GM19395 (cell line): ENCODE results near the gene KIAA1328.
"Not testable (repeated sequence)": the region's sequence is repeated elsewhere in the genome, so short reads cannot be mapped to it uniquely, and the experiment has no call there.

Source experiments
- ATAC-seq: cut with Tn5 transposase; IDR thresholded peaks from one replicate; pipeline ENCODE4 v1.9.1; 2021; ENCODE audit warnings: mild to moderate bottlenecking, moderate library complexity; ENCODE audit not compliant: unreplicated experiment

Gene KIAA1328

DNA sequence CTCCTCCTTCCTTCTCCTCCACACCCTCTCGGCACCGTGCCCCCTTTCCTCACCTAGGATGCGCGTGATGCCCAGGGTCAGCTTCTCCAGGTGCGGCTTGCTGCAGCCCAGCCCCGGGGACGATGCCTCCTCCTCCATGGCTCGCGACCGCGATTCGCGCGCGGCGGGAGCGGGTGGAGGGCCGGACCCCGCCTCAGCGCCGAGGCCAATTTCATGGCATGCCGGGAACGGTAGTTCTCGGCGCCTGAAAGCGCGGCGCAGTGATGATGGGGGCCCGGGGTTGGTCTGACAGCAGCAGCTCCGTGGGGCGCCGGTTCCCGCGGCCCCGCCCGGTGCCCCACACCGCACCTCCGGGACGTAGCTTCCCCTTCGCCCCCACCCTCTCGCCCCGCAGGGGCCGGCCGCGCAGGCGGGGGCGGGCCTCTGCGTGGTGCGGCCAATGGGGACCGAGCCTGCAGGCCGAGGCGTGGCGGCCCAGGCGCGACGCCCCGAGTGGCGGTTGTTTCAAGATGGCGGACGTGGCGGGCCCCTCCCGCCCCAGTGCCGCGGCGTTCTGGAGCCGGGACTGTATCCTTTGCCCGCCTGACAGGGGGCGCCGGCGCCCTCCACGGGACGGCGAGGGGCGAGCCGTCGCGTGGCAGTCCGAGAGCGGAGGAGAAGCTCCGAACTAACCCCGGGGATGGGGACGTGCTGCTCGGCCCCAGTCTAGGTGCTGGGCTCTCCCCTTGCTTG, at the start of gene KIAA1328, which contains the start of gene TPGS2:
KIAA1328 (plus strand) TSS at position 498 of the 732 bp plus-strand sequence; CDS start at position 510, 12 bp downstream.
TPGS2 (minus strand) TSS at position 373 of the 732 bp plus-strand sequence; CDS start at position 138, 235 bp downstream.
- peak; percentile 92 for ATAC-seq

DNA sequence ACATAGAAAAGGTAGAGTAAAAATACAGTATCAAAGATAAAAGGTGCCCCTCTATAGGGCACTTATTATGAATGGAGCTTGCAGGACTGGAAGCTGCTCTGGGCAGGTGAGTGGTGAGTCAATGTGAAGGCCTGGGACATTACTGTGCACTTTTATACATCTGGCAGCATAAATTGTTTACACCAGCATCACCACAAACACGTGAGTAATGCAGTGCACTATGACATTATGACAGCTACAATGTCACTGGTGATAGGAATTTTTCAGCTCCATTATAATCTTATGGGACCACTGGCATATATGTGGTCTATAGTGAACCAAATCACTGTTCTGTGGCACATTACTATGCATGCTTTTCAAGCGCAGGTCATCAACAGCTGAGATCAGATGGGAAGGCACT, 48.2 kb upstream of the KIAA1328 start:
- ATAC-seq = no peak

DNA sequence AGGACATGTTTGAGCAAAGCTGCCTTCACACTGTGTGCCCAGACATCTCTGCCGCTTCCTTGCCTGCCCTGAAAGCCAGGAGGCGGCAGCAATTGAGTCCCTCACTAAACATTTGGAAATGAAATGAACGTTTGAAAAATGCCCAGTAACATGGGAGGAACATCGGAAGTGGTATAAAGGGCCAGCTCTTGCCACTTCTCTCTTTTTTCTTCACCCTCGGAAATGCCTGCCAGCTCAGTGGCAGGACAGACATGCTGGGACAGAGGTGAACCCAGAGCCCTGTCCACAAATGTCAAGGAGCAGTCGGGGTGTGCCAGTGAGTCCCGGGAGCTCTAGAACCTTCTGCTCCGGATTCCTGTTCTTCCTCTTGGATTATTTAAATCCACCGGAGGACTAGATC, 46.2 kb upstream of the KIAA1328 start:
- no peak for ATAC-seq

DNA sequence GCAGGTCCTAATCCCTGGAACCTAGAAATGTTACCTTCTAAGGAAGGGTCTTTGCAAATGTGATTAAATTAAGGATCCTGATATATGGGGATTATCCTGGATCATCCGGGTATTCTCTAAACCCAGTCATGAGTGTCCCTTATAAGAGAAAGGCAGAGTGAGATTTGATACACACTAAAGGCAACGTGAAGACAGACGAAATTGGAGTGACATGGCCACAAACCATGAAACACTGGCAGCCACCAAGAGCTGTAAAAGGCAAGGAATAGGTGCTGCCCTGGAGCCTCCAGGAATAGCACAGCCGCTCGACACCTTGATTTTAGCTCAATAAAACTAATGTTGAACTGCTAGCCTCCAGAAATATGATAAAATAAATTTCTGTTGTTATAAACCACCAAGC, 45.1 kb upstream of the KIAA1328 start:
- no peak for ATAC-seq

DNA sequence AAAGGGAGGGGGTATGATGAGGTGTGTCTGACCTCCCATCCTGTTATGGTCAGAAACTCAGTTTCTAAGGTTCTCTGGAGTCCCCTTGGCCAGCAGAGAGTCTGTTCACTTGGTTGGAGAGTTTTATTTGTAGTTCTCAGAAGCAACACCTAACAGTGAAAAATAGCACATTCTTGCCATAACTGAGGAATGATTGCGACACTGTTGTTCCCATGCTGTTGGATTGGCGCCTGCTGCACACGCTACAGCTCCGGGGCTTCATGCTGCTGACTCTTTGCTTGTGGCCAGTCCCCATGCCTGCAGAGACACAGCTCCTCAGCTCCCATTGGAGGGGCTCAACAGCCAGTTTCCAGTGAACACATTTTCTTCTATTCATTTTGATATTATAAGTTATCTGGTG, 42.2 kb upstream of the KIAA1328 start:
- no peak for ATAC-seq

DNA sequence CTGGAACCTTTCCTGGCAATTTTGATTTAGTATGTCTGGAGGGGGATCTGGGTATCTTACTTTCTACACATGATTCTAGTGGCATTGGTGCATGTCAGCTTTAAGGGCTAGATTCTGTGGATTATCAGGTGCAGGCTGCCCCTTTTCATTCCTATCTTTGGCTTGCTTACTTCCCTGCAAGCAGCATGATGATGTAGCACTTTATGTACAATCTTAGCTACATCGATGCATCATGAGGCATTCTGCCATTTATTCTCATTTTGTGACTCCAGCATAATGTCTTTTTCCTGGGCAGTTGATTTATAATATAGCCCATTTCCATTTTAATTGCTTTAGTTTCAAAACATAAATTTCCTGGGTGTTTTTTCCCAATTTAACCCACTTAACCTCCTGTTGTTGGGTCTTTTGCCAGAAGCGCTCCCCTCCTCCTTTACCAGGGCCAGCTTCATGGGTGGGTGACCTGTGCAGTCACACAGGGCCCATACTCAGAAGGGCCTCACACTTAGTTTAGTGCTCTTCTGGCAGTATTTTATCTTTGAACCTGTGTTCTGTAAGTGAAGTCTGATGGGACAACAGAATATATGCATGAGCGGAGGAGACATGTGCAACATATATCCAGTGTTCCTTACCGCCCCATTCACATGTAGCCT, 36.2 kb upstream of the KIAA1328 start:
- ATAC-seq = no peak

DNA sequence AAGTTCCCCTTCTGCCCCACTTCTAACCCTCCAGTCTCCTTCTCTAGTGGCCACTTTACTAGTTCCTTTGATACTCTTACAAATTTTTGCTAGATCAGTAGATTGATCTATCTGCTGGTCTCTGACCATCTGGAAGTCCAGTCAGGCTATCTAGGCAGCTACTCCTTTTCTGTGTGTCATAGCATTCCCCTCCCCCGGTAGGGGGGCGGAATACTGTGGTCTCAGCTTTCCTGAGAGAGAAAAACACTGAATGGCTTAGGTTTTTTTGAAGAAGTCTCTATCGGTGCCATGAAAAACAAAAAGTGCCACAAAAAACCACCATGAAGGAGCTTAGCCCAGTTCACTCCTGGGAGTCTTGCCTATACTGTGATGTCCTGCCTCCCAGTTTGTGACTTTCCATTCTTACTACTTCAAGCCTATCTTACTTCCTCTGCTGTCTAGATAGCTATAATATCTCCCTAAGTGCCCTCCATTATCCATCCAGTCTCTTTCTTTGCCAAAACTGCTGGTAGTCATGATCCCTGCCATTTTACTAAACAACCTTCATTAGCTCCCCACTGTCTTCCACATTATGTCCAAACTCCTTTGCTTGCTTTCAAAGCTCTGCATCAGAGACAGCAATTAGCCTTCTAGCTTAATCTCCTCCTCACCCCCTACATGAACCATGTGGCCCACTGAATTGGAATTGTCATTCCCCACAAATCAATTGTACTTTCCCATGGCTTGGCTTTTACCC, 30.0 kb upstream of the KIAA1328 start:
- no peak for ATAC-seq

DNA sequence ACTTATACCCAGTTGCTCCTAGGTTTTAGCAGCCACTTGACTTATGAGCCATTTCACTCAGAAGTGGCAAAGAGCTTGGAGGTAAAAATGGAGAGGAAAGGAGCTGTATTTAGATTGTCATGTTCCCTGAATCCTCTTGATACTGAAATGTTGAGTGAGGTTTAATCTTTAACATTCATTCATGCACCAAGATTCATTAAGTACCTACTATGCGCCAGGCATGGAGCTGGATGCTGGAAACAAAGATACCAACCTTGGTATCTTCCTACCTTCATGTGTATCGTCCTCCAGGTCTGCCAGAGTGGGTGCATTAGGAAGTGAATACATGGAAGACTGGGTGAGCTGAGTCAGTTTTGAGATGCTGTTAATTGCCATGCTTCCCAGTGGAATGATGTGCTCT, 23.8 kb upstream of the KIAA1328 start:
- ATAC-seq = no peak

DNA sequence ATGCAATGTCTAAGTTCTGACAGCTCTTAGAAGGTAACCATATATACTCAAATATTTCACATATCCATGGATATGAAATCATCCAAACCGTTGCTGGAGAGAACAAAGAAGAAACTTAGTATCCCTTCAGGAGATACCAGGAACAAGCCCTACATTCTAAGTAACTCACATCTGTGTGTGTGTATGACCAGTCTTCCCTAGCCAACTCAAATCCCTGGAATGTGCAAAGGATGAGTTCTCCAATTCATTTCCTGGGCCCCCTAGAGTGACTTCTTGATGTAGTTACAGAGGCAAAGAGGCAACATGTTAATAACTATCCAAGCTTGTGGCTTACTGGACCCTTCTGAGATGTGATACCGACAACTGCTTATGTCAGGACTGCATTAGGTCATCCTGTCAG, 20.2 kb upstream of the KIAA1328 start:
- no peak for ATAC-seq

DNA sequence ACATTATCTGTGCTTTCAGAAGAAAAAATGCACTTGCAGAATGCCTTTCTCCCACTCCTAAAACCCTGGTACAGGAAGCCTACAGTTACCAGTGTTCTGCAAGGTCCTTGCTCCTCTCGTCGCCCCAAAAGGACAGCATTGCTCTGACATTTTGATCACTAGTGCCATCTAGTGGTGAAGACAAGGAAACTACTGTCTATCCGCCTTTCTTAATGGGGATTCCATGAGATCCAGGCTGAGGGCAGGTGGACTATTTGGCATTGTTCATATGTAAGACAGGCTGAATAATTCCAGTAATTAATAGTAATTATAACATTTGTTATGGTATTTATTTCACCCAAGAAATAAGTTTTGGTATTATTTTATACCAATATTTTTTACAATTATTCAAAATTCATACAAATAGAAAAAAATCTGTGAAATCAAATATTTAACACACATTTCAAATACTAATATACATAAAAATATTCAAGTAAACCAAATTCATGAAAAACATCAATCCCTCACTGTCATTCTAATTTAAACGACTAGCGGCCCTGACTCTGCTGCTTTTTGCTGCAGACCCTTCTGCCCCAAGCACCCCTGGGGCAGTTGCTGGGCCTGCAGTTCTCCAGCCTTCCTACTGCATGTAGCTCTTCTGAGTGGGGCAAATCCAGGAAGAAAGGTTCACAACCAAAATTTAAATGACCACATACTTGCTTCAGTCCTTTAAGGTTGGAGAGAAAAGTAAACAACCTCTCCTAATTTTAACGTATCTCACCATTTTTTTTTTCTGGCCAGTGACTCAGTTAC, 19.1 kb upstream of the KIAA1328 start:
- ATAC-seq = peak; percentile 97

DNA sequence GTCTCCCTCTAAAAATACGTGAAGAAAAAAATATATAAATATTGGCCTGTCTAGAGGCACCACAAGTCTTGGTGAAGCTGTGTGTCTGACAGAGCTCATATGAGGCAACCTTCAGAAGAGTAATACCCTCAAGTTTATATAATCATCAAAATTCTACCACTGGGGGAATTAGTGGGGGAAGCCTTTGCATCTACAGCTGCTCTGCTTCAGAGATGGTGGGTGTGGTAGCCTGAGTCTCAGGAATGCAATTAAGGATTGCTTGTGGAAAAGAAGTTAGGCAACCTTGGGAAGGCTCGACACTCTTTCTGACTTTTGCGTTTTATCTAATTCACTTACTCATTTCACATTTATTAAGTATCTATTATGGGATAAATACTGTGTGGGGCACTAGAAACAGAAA, 17.5 kb upstream of the KIAA1328 start:
- ATAC-seq = no peak

DNA sequence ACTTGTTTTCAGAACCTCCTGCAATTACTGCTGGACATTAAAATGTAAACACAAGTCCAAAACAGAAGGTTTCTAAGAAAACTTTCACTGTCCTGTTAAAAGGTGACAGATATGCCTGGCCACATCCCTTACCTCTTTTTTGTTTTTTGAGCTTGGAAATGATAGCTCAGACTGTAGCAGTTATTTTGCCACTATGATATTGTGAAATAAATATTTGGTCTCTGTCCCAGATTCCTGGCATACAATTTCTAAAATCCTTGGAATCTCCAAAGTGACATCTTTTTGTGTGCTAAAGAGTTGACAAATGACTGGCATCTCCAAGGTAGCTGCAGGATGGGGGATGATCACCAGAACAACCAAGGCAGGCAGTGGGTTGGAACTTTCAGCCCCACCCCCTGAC, 17.0 kb upstream of the KIAA1328 start:
- ATAC-seq = no peak

DNA sequence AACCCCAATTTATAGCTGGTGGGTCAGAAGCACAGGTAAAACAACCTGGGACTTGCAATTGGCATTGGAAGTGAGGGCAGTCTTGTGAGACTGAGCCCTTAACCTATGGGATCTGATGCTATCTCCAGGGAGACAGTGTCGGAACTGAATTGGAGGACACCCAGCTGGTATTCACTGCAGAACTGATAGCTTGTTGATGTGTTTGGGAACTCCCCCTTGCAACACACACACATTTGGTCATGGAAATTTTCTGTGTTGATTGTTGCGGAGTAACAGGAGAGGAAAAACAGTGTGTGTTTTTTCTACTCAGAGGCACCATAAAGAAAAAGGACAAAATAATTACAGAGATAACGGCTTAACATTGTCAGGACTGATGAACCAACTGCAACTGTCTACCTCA, 16.2 kb upstream of the KIAA1328 start:
- no peak for ATAC-seq

DNA sequence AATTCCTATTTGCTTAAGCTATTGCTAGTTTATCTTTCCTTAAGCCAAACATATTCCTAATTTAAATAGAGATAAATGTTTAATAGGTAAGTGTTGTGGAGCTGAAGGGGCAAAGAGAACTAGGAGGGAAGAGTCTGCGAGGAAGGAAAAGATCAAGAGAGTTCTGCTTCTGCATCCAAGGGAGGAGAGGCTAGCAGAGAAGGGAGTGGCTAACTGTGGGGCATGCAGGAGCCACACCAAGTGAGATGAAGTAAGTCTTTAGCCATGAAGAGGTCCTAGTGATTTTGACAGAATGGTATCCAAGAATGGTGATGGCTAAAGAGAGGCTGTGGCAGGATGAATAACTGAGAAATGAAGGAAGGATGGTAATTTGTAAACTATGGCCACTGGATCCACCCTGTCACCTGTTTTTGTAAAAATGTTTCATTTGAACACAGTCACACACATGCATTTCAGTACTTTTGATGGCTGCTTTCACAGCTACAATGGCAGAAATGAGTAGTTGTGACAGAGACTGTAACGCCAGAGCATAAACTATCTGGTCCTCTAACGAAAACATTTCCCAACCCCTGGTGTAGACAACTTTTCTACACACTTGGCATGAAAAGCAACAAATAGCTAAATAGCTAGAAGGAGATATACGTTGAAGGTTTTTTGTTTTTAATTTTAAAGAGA, 15.7 kb upstream of the KIAA1328 start:
- no peak for ATAC-seq

DNA sequence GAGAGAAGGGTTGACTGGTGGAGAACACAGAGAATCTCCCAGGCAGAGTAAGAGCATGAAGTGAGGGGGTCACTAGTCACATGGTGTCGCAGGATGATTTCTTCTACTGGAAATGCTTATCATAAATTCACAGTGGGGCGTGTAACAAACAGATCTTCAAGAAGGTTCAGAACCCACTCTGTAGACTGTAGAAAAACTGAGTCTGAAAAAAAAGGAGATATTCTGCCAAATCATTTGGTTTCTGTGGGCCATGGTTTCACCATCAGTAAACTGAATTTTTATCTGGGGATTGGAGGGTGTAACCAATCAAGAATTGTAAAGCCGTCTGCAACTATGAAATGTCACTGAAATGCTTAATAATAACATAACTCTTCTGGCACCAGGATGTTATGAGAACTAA, 15.1 kb upstream of the KIAA1328 start:
- no peak for ATAC-seq

DNA sequence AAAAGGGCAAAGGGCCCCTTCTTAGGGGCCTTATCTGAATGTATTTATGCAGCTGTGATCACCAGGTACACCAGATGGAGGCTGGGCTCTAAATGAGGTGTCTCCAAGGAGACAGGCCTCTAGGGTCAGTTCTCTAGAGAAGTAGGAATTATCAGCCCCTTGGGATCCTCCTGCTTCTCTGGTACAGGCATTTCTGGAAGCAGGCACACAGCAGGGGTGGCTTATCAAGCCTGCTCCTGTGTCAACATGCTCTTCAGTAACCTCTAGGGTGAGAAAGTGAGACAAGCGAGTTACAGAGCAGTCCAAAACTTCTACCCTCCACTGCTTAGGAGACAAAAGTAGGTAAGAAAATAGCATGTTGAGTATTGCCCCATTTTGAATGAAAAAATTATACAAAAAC, 13.9 kb upstream of the KIAA1328 start:
- no peak for ATAC-seq

DNA sequence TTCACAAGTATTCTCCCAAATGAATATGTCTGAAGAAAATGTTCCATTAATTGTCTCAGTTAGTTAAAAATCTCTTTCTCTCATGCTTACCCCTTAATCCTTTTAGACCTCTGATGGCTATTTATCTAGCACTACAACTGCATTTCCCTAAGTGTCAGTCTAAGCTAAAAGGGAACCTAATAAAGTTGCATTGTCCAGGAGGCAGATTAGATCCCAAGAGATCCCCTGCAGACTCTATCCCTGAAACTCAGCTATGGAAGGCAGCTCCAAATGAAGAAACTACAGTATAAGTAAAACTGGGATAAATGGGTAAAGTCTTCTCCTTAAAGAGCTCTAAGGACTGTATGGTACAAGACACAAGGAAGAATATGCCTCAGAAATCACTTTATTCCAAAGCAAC, 12.8 kb upstream of the KIAA1328 start:
- ATAC-seq = not testable (repeated sequence)

DNA sequence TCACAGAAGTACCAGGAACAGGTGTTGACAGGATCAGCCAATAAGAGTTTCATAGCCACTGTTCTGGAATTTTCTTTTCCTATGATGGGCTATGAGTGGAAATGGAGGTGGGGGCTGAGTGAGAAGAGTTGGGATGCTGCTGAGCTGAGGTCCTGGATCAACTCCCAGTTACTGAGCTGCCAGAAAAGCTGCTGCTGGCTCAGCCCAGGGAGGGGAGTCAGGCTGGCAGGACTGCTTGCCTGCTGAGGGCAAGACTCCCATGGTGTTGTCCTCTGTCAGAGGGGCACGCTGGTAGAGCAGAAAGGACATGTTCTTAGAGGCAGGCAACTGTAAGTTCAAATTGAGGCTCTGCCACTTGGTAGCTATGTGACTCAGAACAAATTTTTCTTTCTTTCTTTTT, 11.9 kb upstream of the KIAA1328 start:
- ATAC-seq = no peak

DNA sequence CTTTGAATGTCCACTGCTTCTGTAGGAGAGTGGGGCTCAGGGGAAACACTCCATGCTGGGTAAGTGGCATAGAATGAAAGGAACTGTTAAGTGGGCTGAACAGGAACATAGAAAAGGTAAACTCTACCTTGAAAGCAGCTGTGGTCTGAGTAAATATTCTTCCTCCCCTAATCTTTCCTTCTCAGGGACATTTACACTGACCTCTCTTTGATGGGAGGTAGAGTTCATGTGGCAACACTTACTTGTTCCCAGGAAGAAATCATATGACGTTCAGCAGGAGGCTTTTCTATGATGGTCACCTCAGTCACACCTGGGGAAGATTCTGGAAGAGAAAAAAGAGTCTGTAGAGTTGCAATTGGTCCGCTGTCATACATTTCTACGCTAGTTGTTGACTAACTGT, 10.3 kb upstream of the KIAA1328 start:
- no peak for ATAC-seq

DNA sequence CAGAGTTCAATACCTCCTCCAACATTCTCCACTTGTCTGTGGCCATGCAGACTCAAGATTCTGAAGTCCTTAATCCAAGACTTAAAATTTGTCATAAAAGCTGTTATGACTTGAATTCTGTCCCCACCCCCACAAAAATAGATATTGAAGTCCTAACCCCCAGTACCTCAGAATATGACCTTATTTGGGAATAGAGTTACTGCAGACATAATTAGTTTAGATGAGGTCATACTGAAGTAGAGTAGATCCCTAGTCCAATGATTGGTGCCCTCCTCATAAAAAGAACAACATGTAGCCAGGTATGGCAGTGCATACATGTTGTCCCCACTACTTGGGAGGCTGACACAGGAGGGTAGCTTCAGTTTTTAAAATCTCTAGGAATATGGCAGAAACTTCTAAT, 9.3 kb upstream of the KIAA1328 start:
- ATAC-seq = no peak

DNA sequence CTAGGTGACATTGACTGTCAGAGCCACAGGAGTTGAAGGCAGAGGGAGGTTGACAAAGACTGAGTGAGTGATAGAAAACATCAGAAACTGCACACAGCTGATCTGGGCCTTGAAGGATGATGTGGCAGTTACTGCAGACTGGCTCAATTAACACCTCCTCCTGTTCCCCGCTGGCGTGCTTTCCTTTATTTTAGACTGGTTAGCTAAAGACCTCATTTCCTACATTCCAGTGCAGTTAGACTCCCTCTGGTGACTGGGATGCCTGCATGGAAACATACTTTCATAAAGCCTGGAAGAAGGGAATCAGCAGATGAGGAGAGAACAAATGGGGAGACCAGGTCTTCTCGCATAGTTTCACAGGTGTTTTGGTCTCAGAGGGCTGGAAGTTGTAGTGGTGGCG, 7.2 kb upstream of the KIAA1328 start:
- ATAC-seq = no peak
